HCT116 (cell line): Measurements from ENCODE around the gene C20orf204. TPM values are rescaled to one million over a fixed set of nuclear protein-coding genes. Genes with fewer than 3 reads are reported as not detected.

Experiments
- ATAC-seq: fragments of 200-7000 bp; cut with Tn5 transposase; 2 replicates; pipeline ENCODE4 v1.9.1; 2020; ENCODE audit warnings: mild to moderate bottlenecking, moderate library complexity
- BruUV-seq: library from RNA; stranded (reverse); fragments of 400-500 nt; replicated peaks from 2 replicates; lab custom pipeline; 2021; lab: Mats Ljungman, UMichigan
- CTCF ChIA-PET: fragments of 300-600 bp; sonication (Branson Sonifier 250); formaldehyde crosslinking; loops from one replicate; lab custom pipeline; 2021; ENCODE audit warnings: antibody characterized with exemption; lab: Charles Lee
- POLR2A ChIA-PET: fragments of 300-600, 350-600 bp; sonication (Branson Sonifier 250); formaldehyde crosslinking; loops from one replicate; lab custom pipeline; 2021; ENCODE audit warnings: antibody characterized with exemption; lab: Charles Lee
- RAD21 ChIA-PET, 2 experiments: fragments of 300-600 bp; sonication (Branson Sonifier 250); formaldehyde crosslinking; loops; one replicate each; lab custom pipeline; 2023; ENCODE audit warnings: low total read pairs in 2 of 2; ENCODE audit not compliant: uncharacterized antibody in 2 of 2, unreplicated experiment in 2 of 2, low non-redundant PET in 1 of 2; lab: Charles Lee
- DNase-seq: peaks from one replicate; pipeline ENCODE4 v3.0.0-alpha.2; 2010; ENCODE audit warnings: low read depth, low spot score
- H2AFZ ChIP-seq: fragments of 200-600 bp; shearing (Covaris generic), sonication (generic); 2 replicates; pipeline ENCODE4 v1.6.1; 2017; ENCODE audit warnings: low read depth, mixed run types, mixed read lengths, antibody characterized with exemption, low read length; ENCODE audit not compliant: poor library complexity, severe bottlenecking
- H3K27ac ChIP-seq: 2 replicates; pipeline ENCODE4 v1.5.1; 2012; ENCODE audit warnings: low read depth, low read length
- H3K27me3 ChIP-seq: fragments of 200-600 bp; sonication (generic); 2 replicates; pipeline ENCODE4 v1.6.1; 2016; ENCODE audit warnings: mixed run types, low read length, mixed read lengths; ENCODE audit not compliant: insufficient read depth
- H3K36me3 ChIP-seq, 2 experiments: fragments of 200-500 bp in 1 of 2; fragments of 200-600 bp in 1 of 2; sonication (Bioruptor generic) in 1 of 2; sonication (generic) in 1 of 2; 2 replicates each; pipeline versions ENCODE4 v1.5.1 to v1.6.1; 2014 to 2016; ENCODE audit warnings: low read length in 2 of 2, inconsistent platforms in 1 of 2, mixed read lengths in 1 of 2, mixed run types in 1 of 2; ENCODE audit not compliant: insufficient read depth in 2 of 2, control insufficient read depth in 1 of 2
- H3K4me1 ChIP-seq, 2 experiments: fragments of 200-600 bp in 1 of 2; sonication (generic) in 1 of 2; 2 replicates each; pipeline versions ENCODE4 v1.5.1 to v1.6.1; 2012 to 2017; ENCODE audit warnings: low read length in 2 of 2, inconsistent platforms in 1 of 2, mild to moderate bottlenecking in 1 of 2, mixed read lengths in 1 of 2, mixed run types in 1 of 2, moderate library complexity in 1 of 2; ENCODE audit not compliant: insufficient read depth in 2 of 2, control insufficient read depth in 1 of 2
- H3K4me2 ChIP-seq: fragments of 200-600 bp; sonication (generic); 2 replicates; pipeline ENCODE4 v1.6.1; 2017; ENCODE audit warnings: mixed run types, low read length, mixed read lengths
- H3K4me3 ChIP-seq, 2 experiments: fragments of 200-600 bp in 1 of 2; sonication (generic) in 1 of 2; replicated peaks in 1 of 2; 2 replicates each; pipeline ENCODE4 v1.5.1; 2011 to 2016; ENCODE audit warnings: low read length in 2 of 2, control low read depth in 1 of 2, low read depth in 1 of 2, mild to moderate bottlenecking in 1 of 2, mixed read lengths in 1 of 2, mixed run types in 1 of 2
- H3K79me2 ChIP-seq: fragments of 200-600 bp; sonication (generic); 2 replicates; pipeline ENCODE4 v1.6.1; 2017; ENCODE audit warnings: mild to moderate bottlenecking, mixed run types, low read length, moderate library complexity, mixed read lengths; ENCODE audit not compliant: insufficient read depth
- H3K9ac ChIP-seq: fragments of 200-600 bp; sonication (generic); 2 replicates; pipeline ENCODE4 v1.6.1; 2016; ENCODE audit warnings: low read length, mixed read lengths
- H3K9me2 ChIP-seq: fragments of 200-600 bp; sonication (generic), shearing (Covaris generic); 2 replicates; pipeline ENCODE4 v1.6.1; 2017; ENCODE audit warnings: mixed run types, mild to moderate bottlenecking, moderate library complexity; ENCODE audit not compliant: insufficient read depth
- H3K9me3 ChIP-seq, 2 experiments: fragments of 200-500 bp in 1 of 2; fragments of 200-600 bp in 1 of 2; sonication (Bioruptor generic) in 1 of 2; sonication (generic) in 1 of 2; 2 replicates each; pipeline ENCODE4 v1.6.1; 2014 to 2017; ENCODE audit warnings: low read length in 2 of 2, mixed read lengths in 2 of 2, inconsistent platforms in 1 of 2, low read depth in 1 of 2, mild to moderate bottlenecking in 1 of 2, mixed run types in 1 of 2, moderate library complexity in 1 of 2; ENCODE audit not compliant: control insufficient read depth in 1 of 2, insufficient read depth in 1 of 2
- H4K20me1 ChIP-seq: fragments of 200-600 bp; sonication (generic), shearing (Covaris generic); 2 replicates; pipeline ENCODE4 v1.6.1; 2017; ENCODE audit warnings: mixed run types, mild to moderate bottlenecking, moderate library complexity; ENCODE audit not compliant: insufficient read depth
- ATF3 ChIP-seq: IDR thresholded peaks from 2 replicates; pipeline ENCODE4 v1.6.1; 2012
- CTCF ChIP-seq, 3 experiments: fragments of 200-600 bp in 1 of 3; sonication (generic) in 1 of 3; IDR thresholded peaks in 2 of 3; conservative IDR thresholded peaks in 1 of 3; 2 replicates each; pipeline ENCODE4 v1.5.1; 2012 to 2017; ENCODE audit warnings: low read depth in 2 of 3, low read length in 2 of 3, antibody characterized with exemption in 1 of 3, borderline replicate concordance in 1 of 3, control low read depth in 1 of 3, mild to moderate bottlenecking in 1 of 3, mixed read lengths in 1 of 3, mixed run types in 1 of 3, moderate library complexity in 1 of 3; ENCODE audit not compliant: insufficient read depth in 1 of 3
- EZH2phosphoT487 ChIP-seq: fragments of 200-600 bp; IDR thresholded peaks from 2 replicates; pipeline ENCODE4 v1.6.1; 2018; ENCODE audit warnings: antibody characterized with exemption, borderline replicate concordance
- JUND ChIP-seq: IDR thresholded peaks from 2 replicates; pipeline ENCODE4 v1.6.1; 2012
- POLR2A ChIP-seq: IDR thresholded peaks from 2 replicates; pipeline ENCODE4 v1.7.0; 2011; ENCODE audit warnings: borderline replicate concordance; ENCODE audit not compliant: insufficient read depth, insufficient read length; ENCODE audit errors: extremely low read depth
- SP1 ChIP-seq: IDR thresholded peaks from 2 replicates; pipeline ENCODE4 v1.6.1; 2012; ENCODE audit warnings: low read depth
- TCF7L2 ChIP-seq: IDR thresholded peaks from 2 replicates; pipeline ENCODE4 v1.7.0; 2011; ENCODE audit warnings: borderline replicate concordance, inconsistent platforms; ENCODE audit not compliant: insufficient read depth, insufficient read length; ENCODE audit errors: extremely low read depth
- intact Hi-C: fragments of 100-400 bp; cut with micrococcal nuclease; formaldehyde crosslinking; loops from 2 replicates; pipeline ENCODE4 v1.10.0; 2022
- total RNA-seq: library from RNA; stranded (reverse); gene quantifications from one replicate; pipeline ENCODE4 v1.2.1, GENCODE V29; 2021; ENCODE audit not compliant: unreplicated experiment

C20orf204 gene
- total RNA-seq, 1 experiment from 2014 or later = 2.5 TPM

GRCh38 chr20:64051033-64051452 lies 15.1 kb downstream of the C20orf204 start:
- TF ChIP-seq SP1 = no peak
- no peak for TF ChIP-seq JUND
- TF ChIP-seq EZH2phosphoT487 = no peak
- no peak for TF ChIP-seq CTCF (IDR thresholded peaks at IDR 0.05 in 2 of 3, conservative IDR thresholded peaks at IDR 0.05 in 1 of 3; ENCODE audit: borderline replicate concordance in 1 of 3, insufficient read depth in 1 of 3, low read depth in 2 of 3, low read length in 2 of 3)
- TF ChIP-seq ATF3 = no peak
- no peak for TF ChIP-seq POLR2A
- TF ChIP-seq TCF7L2 = no peak
- TF ChIP-seq, all 23 proteins: peak for 0
- no peak overlapping the region for H3K4me3 ChIP-seq
- no peak for DNase-seq
- no peaks in the 10 kb centered on the region for H3K36me3 ChIP-seq
- no peaks in the 10 kb centered on the region for H3K9me3 ChIP-seq
- H3K27ac ChIP-seq = no peak overlapping the region
- no peak overlapping the region for H2AFZ ChIP-seq
- no peaks in the 10 kb centered on the region for H3K9me2 ChIP-seq
- H3K79me2 ChIP-seq = no peaks in the 10 kb centered on the region
- no peak for ATAC-seq
- RAD21 ChIA-PET = no interaction called here
- CTCF ChIA-PET = interaction anchor here (0.8 kb wide), 1 partner anchor 13 kb away, joined by 3 read pairs; no protein-coding TSS in a partner anchor
- POLR2A ChIA-PET = interaction anchor here (0.6 kb wide), 1 partner anchor 477 kb away, joined by 3 read pairs; no protein-coding TSS in a partner anchor
- H3K27me3 ChIP-seq = no peaks in the 10 kb centered on the region
- H3K4me2 ChIP-seq = no peak overlapping the region
- no peak overlapping the region for H3K9ac ChIP-seq
- intact Hi-C loops = loop anchor here (10.0 kb wide), 1 partner anchor 346 kb away; the partner anchor contains the start of genes ARFRP1 and ZGPAT
- BruUV-seq = no TSS peak
- H3K4me1 ChIP-seq = peaks cover 16 to 36% of the 10 kb centered on the region in 2 experiments
- H4K20me1 ChIP-seq = no peaks in the 10 kb centered on the region
